Measurements from ENCODE around the gene CLBA1. TPM values are rescaled to one million over a fixed set of nuclear protein-coding genes. Genes with fewer than 3 reads are reported as not detected.

Gene CLBA1
- total RNA-seq, 1 experiment from 2014 or later, result 24.3 TPM

GRCh38 chr14:104978746-104979691 is 6.6 kb upstream of the CLBA1 start:
- no peak for DNase-seq (ENCODE audit: unreplicated experiment)
- H3K9me3 Mint-ChIP-seq (ENCODE audit: unreplicated experiment), result no peaks in the 10 kb centered on the region
- no TSS peak for BruUV-seq (replicated peaks)
- H3K4me1 Mint-ChIP-seq (ENCODE audit: insufficient read depth, unreplicated experiment), result peaks cover 37% of the 10 kb centered on the region
- intact Hi-C loops (cut with micrococcal nuclease), result no loop called here
- no peaks in the 10 kb centered on the region for H3K27me3 Mint-ChIP-seq (ENCODE audit: insufficient read depth, unreplicated experiment)
- peaks cover 7% of the 10 kb centered on the region for H3K36me3 Mint-ChIP-seq (ENCODE audit: insufficient read depth, unreplicated experiment)
- TF ChIP-seq CTCF (IDR thresholded peaks at IDR 0.05; ENCODE audit: unreplicated experiment), result no peak
- ChIA-PET POLR2A (interaction anchor here (1.0 to 5.9 kb wide), 3 partner anchors 9 to 40 kb away, joined by 4 to 54 read pairs (median 8); partner anchors contain the start of gene CDCA4), CTCF (interaction anchor here (0.5 to 0.7 kb wide), 2 partner anchors 103 to 240 kb away, joined by 3 to 4 read pairs; no protein-coding TSS in a partner anchor)
- peak overlapping the region; percentile 47 for H3K27ac Mint-ChIP-seq (ENCODE audit: low read depth, unreplicated experiment)
- H3K4me3 Mint-ChIP-seq (ENCODE audit: unreplicated experiment), result peak overlapping the region; percentile 17

GRCh38 chr14:104979758-104980610 is 5.6 kb upstream of the CLBA1 start:
- H3K9me3 Mint-ChIP-seq (ENCODE audit: unreplicated experiment), result no peaks in the 10 kb centered on the region
- intact Hi-C loops (cut with micrococcal nuclease), result no loop called here
- no TSS peak for BruUV-seq (replicated peaks)
- peak overlapping the region; percentile 17 for H3K4me3 Mint-ChIP-seq (ENCODE audit: unreplicated experiment)
- H3K27ac Mint-ChIP-seq (ENCODE audit: low read depth, unreplicated experiment), result peak overlapping the region; percentile 47
- ChIA-PET CTCF (interaction anchor here (0.5 kb wide), 1 partner anchor 102 kb away, joined by 4 read pairs; no protein-coding TSS in a partner anchor), POLR2A (interaction anchor here (1.6 to 5.9 kb wide), 2 partner anchors 10 to 39 kb away, joined by 8 to 54 read pairs; partner anchors contain the start of gene CDCA4)
- peak; percentile 90 for DNase-seq (ENCODE audit: unreplicated experiment)
- H3K4me1 Mint-ChIP-seq (ENCODE audit: insufficient read depth, unreplicated experiment), result peaks cover 30% of the 10 kb centered on the region
- no peak for TF ChIP-seq CTCF (IDR thresholded peaks at IDR 0.05; ENCODE audit: unreplicated experiment)
- no peaks in the 10 kb centered on the region for H3K27me3 Mint-ChIP-seq (ENCODE audit: insufficient read depth, unreplicated experiment)
- no peaks in the 10 kb centered on the region for H3K36me3 Mint-ChIP-seq (ENCODE audit: insufficient read depth, unreplicated experiment)

- Mint-ChIP-seq H3K27me3 (ENCODE audit: insufficient read depth, unreplicated experiment) (no peaks in the 10 kb centered on the region), H3K9me3 (ENCODE audit: unreplicated experiment) (no peaks in the 10 kb centered on the region), H3K4me3 (ENCODE audit: unreplicated experiment) (no peak overlapping the region), H3K4me1 (ENCODE audit: insufficient read depth, unreplicated experiment) (peaks cover 30% of the 10 kb centered on the region), H3K27ac (ENCODE audit: low read depth, unreplicated experiment) (peak overlapping the region; percentile 47), H3K36me3 (ENCODE audit: insufficient read depth, unreplicated experiment) (no peaks in the 10 kb centered on the region)
- DNase-seq (ENCODE audit: unreplicated experiment), result no peak
- intact Hi-C loops (cut with micrococcal nuclease), result no loop called here
- ChIA-PET POLR2A (interaction anchor here (1.6 to 6.5 kb wide), 3 partner anchors 10 to 38 kb away, joined by 8 to 116 read pairs (median 54); partner anchors contain the start of gene CDCA4), CTCF (interaction anchor here (0.7 to 0.8 kb wide), 2 partner anchors 18 to 209 kb away, joined by 3 read pairs; no protein-coding TSS in a partner anchor)
- BruUV-seq (replicated peaks), result no TSS peak
- TF ChIP-seq CTCF (IDR thresholded peaks at IDR 0.05; ENCODE audit: unreplicated experiment), result no peak
Observed at GRCh38 chr14:104980611-104981531, 4.7 kb upstream of the CLBA1 start.
